Measurements from ENCODE around the gene FGF8.

DNA sequence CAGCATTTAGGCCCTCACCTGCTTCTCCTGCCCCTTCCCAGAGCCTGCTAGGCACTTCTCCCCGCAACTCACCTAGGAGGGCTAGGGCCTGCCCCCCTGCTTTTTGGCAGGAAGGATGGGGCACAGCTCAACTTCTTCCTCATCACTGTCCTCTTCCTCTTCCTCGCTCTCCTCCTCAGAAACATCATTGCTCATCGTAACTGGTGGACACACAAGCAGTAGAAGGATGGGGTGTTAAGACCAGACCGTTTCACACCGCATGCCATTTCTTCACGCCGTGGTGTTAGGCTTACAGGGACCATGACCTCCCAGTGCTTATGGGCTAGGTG is 5.7 kb upstream of the FGF8 start:
- no peak for TF ChIP-seq EP300 (IDR thresholded peaks at IDR 0.05)
- TF ChIP-seq, protein P1, sequence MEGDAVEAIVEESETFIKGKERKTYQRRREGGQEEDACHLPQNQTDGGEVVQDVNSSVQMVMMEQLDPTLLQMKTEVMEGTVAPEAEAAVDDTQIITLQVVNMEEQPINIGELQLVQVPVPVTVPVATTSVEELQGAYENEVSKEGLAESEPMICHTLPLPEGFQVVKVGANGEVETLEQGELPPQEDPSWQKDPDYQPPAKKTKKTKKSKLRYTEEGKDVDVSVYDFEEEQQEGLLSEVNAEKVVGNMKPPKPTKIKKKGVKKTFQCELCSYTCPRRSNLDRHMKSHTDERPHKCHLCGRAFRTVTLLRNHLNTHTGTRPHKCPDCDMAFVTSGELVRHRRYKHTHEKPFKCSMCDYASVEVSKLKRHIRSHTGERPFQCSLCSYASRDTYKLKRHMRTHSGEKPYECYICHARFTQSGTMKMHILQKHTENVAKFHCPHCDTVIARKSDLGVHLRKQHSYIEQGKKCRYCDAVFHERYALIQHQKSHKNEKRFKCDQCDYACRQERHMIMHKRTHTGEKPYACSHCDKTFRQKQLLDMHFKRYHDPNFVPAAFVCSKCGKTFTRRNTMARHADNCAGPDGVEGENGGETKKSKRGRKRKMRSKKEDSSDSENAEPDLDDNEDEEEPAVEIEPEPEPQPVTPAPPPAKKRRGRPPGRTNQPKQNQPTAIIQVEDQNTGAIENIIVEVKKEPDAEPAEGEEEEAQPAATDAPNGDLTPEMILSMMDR (IDR thresholded peaks at IDR 0.05) = no peak
- no peak for TF ChIP-seq POLR2A (IDR thresholded peaks at IDR 0.05)

Measured in tibial nerve (tissue), 4 donors.